CD14-positive monocyte (primary cell): Measurements from ENCODE around the gene RNF26. TPM values are rescaled to one million over a fixed set of nuclear protein-coding genes. Genes with fewer than 3 reads are reported as not detected.

Experiments
- DNase-seq, 3 donors: peaks; one replicate each; pipeline ENCODE4 v3.0.0-alpha.2; 2011 to 2022
- H2AFZ ChIP-seq: 2 replicates; pipeline ENCODE4 v1.6.0; 2012; ENCODE audit warnings: mild to moderate bottlenecking, low read depth, low read length, inconsistent platforms; ENCODE audit not compliant: insufficient read depth, poor library complexity, severe bottlenecking
- H3K27ac ChIP-seq, 2 donors: 1 replicate in 1 of 2; 2 replicates in 1 of 2; pipeline ENCODE4 v1.5.1; 2012 to 2013; ENCODE audit warnings: low read length in 2 of 2, control low read depth in 1 of 2, inconsistent platforms in 1 of 2, low read depth in 1 of 2, mild to moderate bottlenecking in 1 of 2
- H3K27me3 ChIP-seq, 2 donors: one replicate each; pipeline versions ENCODE4 v1.6.0 to v1.6.1; 2011 to 2013; ENCODE audit warnings: low read length in 2 of 2; ENCODE audit not compliant: control insufficient read depth in 2 of 2, insufficient read depth in 2 of 2
- H3K36me3 ChIP-seq, 2 donors: replicated peaks in 1 of 2; 1 replicate in 1 of 2; 2 replicates in 1 of 2; pipeline versions ENCODE4 v1.5.1 to v1.6.1; 2012 to 2013; ENCODE audit warnings: low read length in 2 of 2, control low read depth in 1 of 2, inconsistent platforms in 1 of 2, mild to moderate bottlenecking in 1 of 2; ENCODE audit not compliant: insufficient read depth in 2 of 2, control insufficient read depth in 1 of 2
- H3K4me1 ChIP-seq, 2 donors: 1 replicate in 1 of 2; 2 replicates in 1 of 2; pipeline versions ENCODE4 v1.5.1 to v1.6.1; 2012 to 2013; ENCODE audit warnings: low read length in 2 of 2, control low read depth in 1 of 2, inconsistent platforms in 1 of 2, mild to moderate bottlenecking in 1 of 2, moderate library complexity in 1 of 2; ENCODE audit not compliant: insufficient read depth in 2 of 2, control insufficient read depth in 1 of 2
- H3K4me2 ChIP-seq: replicated peaks from 2 replicates; pipeline ENCODE3; 2012; ENCODE audit warnings: low read length, moderate library complexity, mild to moderate bottlenecking; ENCODE audit not compliant: poor library complexity, severe bottlenecking; ENCODE audit errors: extremely low read depth
- H3K4me3 ChIP-seq, 3 experiments: fragments of 200-600 bp in 1 of 3; sonication (generic) in 1 of 3; replicated peaks in 1 of 3; 1 replicate in 2 of 3; 2 replicates in 1 of 3; pipeline ENCODE4 v1.5.1; 2011 to 2013; ENCODE audit warnings: low read length in 3 of 3, mild to moderate bottlenecking in 3 of 3, control low read depth in 2 of 3, low read depth in 2 of 3, inconsistent platforms in 1 of 3, moderate library complexity in 1 of 3
- H3K79me2 ChIP-seq: 2 replicates; pipeline ENCODE4 v1.6.0; 2012; ENCODE audit warnings: mild to moderate bottlenecking, control low read depth, inconsistent platforms, low read length, moderate library complexity; ENCODE audit not compliant: insufficient read depth
- H3K9ac ChIP-seq: 2 replicates; pipeline ENCODE4 v1.6.0; 2017; ENCODE audit warnings: low read length, mild to moderate bottlenecking; ENCODE audit not compliant: insufficient read depth, poor library complexity, severe bottlenecking
- H3K9me3 ChIP-seq, 2 donors: replicated peaks in 1 of 2; 1 replicate in 1 of 2; 2 replicates in 1 of 2; pipeline versions ENCODE4 v1.5.1 to v1.6.1; 2012 to 2013; ENCODE audit warnings: low read length in 2 of 2, control low read depth in 1 of 2; ENCODE audit not compliant: control insufficient read depth in 1 of 2, insufficient read depth in 1 of 2
- H4K20me1 ChIP-seq: 2 replicates; pipeline ENCODE4 v1.6.0; 2012; ENCODE audit warnings: mild to moderate bottlenecking, low read length, control low read depth, moderate library complexity; ENCODE audit not compliant: insufficient read depth
- H3K27ac Mint-ChIP-seq, 7 donors: one replicate each; pipeline ENCODE4 v1.8.0; 2020; ENCODE audit warnings: mild to moderate bottlenecking in 7 of 7, mixed read lengths in 7 of 7, moderate library complexity in 6 of 7, inconsistent platforms in 2 of 7
- H3K27me3 Mint-ChIP-seq, 3 donors: one replicate each; pipeline ENCODE4 v1.8.0; 2021 to 2022; ENCODE audit warnings: low read depth in 3 of 3, mild to moderate bottlenecking in 3 of 3, mixed read lengths in 3 of 3, moderate library complexity in 3 of 3, inconsistent platforms in 1 of 3
- H3K36me3 Mint-ChIP-seq, 2 donors: one replicate each; pipeline ENCODE4 v1.8.0; 2020; ENCODE audit warnings: mixed read lengths in 2 of 2, inconsistent platforms in 1 of 2, mild to moderate bottlenecking in 1 of 2
- H3K4me1 Mint-ChIP-seq: one replicate; pipeline ENCODE4 v1.8.0; 2020; ENCODE audit warnings: mild to moderate bottlenecking, mixed read lengths
- H3K4me3 Mint-ChIP-seq, 2 donors: one replicate each; pipeline ENCODE4 v1.8.0; 2020; ENCODE audit warnings: mild to moderate bottlenecking in 2 of 2, mixed read lengths in 2 of 2, moderate library complexity in 1 of 2
- H3K9me3 Mint-ChIP-seq, 7 donors: one replicate each; pipeline ENCODE4 v1.8.0; 2020 to 2022; ENCODE audit warnings: mixed read lengths in 7 of 7, mild to moderate bottlenecking in 6 of 7, moderate library complexity in 6 of 7, inconsistent platforms in 2 of 7
- WGBS: methylation state at CpG from one replicate; pipeline ENCODE4 v1.1.5; 2013; ENCODE audit warnings: missing lambda C conversion rate; ENCODE audit not compliant: insufficient coverage; 5-methylcytosine and 5-hydroxymethylcytosine counted together
- intact Hi-C, 2 donors: fragments of 100-400 bp; cut with micrococcal nuclease; formaldehyde crosslinking; loops; one replicate each; pipeline versions ENCODE4 v1.15.0 to v1.15.1; 2023
- polyA plus RNA-seq, 3 donors: library from polyadenylated mRNA; depleted of rRNA in 1 of 3; unstranded in 2 of 3; stranded (reverse) in 1 of 3; fragments of 300-500 nt in 2 of 3; fragments of >200 nt in 1 of 3; fragmentation: Illumina TruSeq in 2 of 3; gene quantifications; 1 replicate in 2 of 3; 2 replicates in 1 of 3; pipeline ENCODE4 v1.2.3, GENCODE V29; 2012 to 2021
- TF ChIP-seq, protein P1 (sequence below): fragments of 200-600 bp; IDR thresholded peaks from one replicate; pipeline ENCODE4 v1.8.0; 2022; ENCODE audit warnings: antibody characterized with exemption, mild to moderate bottlenecking

The RNF26 gene
- polyA plus RNA-seq, 3 donors: 6.8 to 27.6 (median 20.5) TPM

DNA sequence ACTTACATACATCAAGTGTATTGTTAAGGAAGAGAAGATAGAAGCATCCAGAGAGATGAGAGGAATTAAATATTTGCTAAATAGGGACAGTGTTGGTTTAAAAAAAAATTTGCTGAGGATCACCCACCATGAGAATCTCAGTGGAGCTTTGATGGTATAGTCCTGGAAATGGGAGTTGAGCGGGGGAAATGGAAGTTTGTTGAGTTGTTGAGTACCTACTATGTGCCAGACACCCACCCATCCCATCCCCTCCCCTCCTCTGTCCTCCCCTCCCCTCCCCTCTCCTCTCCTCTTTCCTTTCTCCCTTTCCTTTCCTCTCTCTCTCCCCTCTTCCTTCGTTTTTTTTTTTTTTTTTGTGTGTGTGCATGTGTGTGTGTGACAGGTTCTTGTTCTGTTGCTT lies 16.9 kb downstream of the RNF26 start:
- WGBS: no CpG with 5 or more reads among the region's 2 CpGs
- peaks cover 0 to under 1% of the 10 kb centered on the region in 2 donors for H3K4me1 ChIP-seq
- H3K79me2 ChIP-seq: no peaks in the 10 kb centered on the region
- Mint-ChIP-seq H3K9me3 (peaks cover 0 to 2% (median 0%) of the 10 kb centered on the region in 7 donors), H3K4me1 (peaks cover 2% of the 10 kb centered on the region), H3K36me3 (no peaks in the 10 kb centered on the region), H3K4me3 (peak overlapping the region in 1 of 2 donors; percentile 56), H3K27me3 (peaks cover 30 to 51% (median 30%) of the 10 kb centered on the region in 3 donors), H3K27ac (no peak overlapping the region)
- intact Hi-C loops: no loop called here
- H3K27ac ChIP-seq: no peak overlapping the region
- no peaks in the 10 kb centered on the region for H3K36me3 ChIP-seq
- no peak overlapping the region for H3K9ac ChIP-seq
- no peak overlapping the region for H2AFZ ChIP-seq
- TF ChIP-seq, protein P1, sequence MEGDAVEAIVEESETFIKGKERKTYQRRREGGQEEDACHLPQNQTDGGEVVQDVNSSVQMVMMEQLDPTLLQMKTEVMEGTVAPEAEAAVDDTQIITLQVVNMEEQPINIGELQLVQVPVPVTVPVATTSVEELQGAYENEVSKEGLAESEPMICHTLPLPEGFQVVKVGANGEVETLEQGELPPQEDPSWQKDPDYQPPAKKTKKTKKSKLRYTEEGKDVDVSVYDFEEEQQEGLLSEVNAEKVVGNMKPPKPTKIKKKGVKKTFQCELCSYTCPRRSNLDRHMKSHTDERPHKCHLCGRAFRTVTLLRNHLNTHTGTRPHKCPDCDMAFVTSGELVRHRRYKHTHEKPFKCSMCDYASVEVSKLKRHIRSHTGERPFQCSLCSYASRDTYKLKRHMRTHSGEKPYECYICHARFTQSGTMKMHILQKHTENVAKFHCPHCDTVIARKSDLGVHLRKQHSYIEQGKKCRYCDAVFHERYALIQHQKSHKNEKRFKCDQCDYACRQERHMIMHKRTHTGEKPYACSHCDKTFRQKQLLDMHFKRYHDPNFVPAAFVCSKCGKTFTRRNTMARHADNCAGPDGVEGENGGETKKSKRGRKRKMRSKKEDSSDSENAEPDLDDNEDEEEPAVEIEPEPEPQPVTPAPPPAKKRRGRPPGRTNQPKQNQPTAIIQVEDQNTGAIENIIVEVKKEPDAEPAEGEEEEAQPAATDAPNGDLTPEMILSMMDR: no peak
- no peak overlapping the region for H3K4me2 ChIP-seq
- peaks cover 8 to 26% of the 10 kb centered on the region in 2 donors for H3K27me3 ChIP-seq
- no peaks in the 10 kb centered on the region for H3K9me3 ChIP-seq
- H3K4me3 ChIP-seq: no peak overlapping the region
- H4K20me1 ChIP-seq: no peaks in the 10 kb centered on the region
- no peak for DNase-seq

DNA sequence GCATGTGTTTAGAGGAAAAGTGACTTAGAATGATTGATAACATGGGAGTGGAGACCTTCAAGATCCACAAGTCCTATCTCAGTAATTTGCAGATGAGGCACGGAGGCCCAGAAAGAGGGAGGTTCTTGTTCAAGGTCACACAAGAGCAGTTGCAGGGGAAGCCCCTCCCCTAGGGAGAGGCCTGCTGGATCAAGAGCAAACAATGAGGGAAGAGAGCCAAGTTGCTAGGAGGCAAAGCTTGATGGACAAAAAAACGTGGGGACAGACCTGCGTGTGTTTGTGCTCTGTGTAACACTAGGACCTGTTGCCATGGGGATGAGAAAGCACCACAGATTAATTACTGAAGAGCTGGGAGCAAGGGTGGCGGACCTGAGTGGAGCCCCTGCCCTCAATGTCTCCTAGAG lies 18.5 kb downstream of the RNF26 start:
- peaks cover 8 to 29% of the 10 kb centered on the region in 2 donors for H3K27me3 ChIP-seq
- peaks cover 31 to 57% (median 32%) of the 10 kb centered on the region in 3 donors for H3K27me3 Mint-ChIP-seq
- 75% methylated on average over 3 of the region's 4 CpGs for WGBS
- intact Hi-C loops: no loop called here
- H3K9ac ChIP-seq: no peak overlapping the region
- TF ChIP-seq, protein P1: no peak
- H4K20me1 ChIP-seq: no peaks in the 10 kb centered on the region
- no peaks in the 10 kb centered on the region for H3K79me2 ChIP-seq
- no peaks in the 10 kb centered on the region for H3K36me3 Mint-ChIP-seq
- no peak overlapping the region for H3K27ac Mint-ChIP-seq
- H3K27ac ChIP-seq: no peak overlapping the region
- no peaks in the 10 kb centered on the region for H3K36me3 ChIP-seq
- H3K4me1 ChIP-seq: peaks cover 0 to 7% of the 10 kb centered on the region in 2 donors
- peaks cover 6% of the 10 kb centered on the region for H3K4me1 Mint-ChIP-seq
- no peak for DNase-seq
- peaks cover 0 to 2% (median 0%) of the 10 kb centered on the region in 7 donors for H3K9me3 Mint-ChIP-seq
- no peak overlapping the region for H3K4me3 Mint-ChIP-seq
- no peaks in the 10 kb centered on the region for H3K9me3 ChIP-seq
- H3K4me2 ChIP-seq: no peak overlapping the region
- no peak overlapping the region for H3K4me3 ChIP-seq
- H2AFZ ChIP-seq: no peak overlapping the region
